GM06990 (cell line): Measurements from ENCODE around the gene IL17RA.

Experiments
- DNase-seq: peaks from one replicate; pipeline ENCODE4 v3.0.0-alpha.2; 2011; ENCODE audit not compliant: insufficient read length; ENCODE audit errors: extremely low read depth
- H3K27me3 ChIP-seq: replicated peaks from 2 replicates; pipeline ENCODE4 v1.6.0; 2011; ENCODE audit warnings: low read length; ENCODE audit not compliant: control insufficient read depth, insufficient read depth
- H3K36me3 ChIP-seq: 2 replicates; pipeline ENCODE4 v1.5.1; 2011; ENCODE audit warnings: low read length; ENCODE audit not compliant: control insufficient read depth, insufficient read depth
- H3K4me3 ChIP-seq: replicated peaks from 2 replicates; pipeline ENCODE4 v1.5.1; 2011; ENCODE audit warnings: low read depth, mild to moderate bottlenecking, control low read depth, low read length
- CTCF ChIP-seq: IDR thresholded peaks from 2 replicates; pipeline ENCODE4 v1.5.1; 2011; ENCODE audit warnings: low read length, control low read depth, mild to moderate bottlenecking, inconsistent platforms; ENCODE audit not compliant: insufficient read depth, poor library complexity, severe bottlenecking

IL17RA gene

DNA sequence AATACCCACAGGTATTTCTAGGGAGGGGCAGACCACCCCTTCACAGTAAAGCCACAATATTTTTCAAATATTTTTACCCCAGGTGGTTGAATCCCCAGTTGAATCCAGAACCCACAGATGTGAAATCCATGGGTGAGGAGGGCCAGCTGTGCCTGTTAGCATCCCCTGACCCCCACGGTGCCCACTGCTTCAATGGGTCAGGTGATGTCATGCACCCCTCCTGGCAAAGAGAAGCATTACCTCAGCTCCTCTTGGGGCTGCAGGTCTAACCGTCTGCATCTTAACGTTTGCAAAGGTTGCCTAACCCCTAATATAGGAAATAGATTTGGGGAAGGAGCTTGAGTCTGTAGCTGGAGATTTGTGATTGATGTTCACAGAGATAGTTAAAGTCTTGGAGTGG lies 24.7 kb upstream of the IL17RA start:
- H3K4me3 ChIP-seq = no peak overlapping the region
- H3K27me3 ChIP-seq = no peaks in the 10 kb centered on the region
- no peak for DNase-seq
- H3K36me3 ChIP-seq = peaks cover 12% of the 10 kb centered on the region
- TF ChIP-seq CTCF = no peak

- no peak for TF ChIP-seq CTCF
- Histone ChIP-seq H3K36me3 (peaks cover 2% of the 10 kb centered on the region), H3K27me3 (no peaks in the 10 kb centered on the region), H3K4me3 (no peak overlapping the region)
- DNase-seq = no peak
Measured at GRCh38 chr22:17063411-17064106, 21.2 kb upstream of the IL17RA start.

DNA sequence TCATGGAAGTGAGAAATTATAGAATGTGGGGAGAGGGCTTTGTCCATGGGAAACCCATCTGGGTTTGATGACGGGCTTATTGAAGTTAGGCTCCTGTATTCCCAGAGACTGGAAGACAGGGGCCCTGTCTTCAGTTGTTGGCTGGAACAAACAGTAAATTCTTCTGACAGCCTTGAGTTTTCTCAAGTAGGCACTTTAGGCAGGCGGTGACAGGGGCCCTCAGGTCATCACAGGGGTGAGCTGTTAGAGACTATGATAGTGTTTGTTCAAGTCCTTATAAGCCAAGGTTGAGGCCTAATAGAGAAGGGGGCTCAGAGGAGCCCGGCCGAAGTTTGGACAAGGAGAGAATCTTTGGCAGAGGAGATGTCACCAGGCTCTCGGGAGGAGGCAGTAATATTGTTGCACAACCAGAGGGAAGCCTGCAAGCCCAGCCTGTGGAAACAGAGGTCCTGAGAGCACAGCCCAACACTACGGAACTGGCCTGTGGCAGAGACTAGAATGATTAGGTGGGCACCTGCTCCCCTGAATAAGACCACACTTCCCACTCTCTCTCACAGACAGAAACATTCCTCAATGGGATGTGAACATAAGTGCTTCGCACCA lies 20.2 kb upstream of the IL17RA start:
- Histone ChIP-seq H3K4me3 (no peak overlapping the region), H3K27me3 (no peaks in the 10 kb centered on the region), H3K36me3 (peaks cover 2% of the 10 kb centered on the region)
- DNase-seq = no peak
- TF ChIP-seq CTCF = no peak

GRCh38 chr22:17065433-17065832 lies 19.4 kb upstream of the IL17RA start:
- Histone ChIP-seq H3K4me3 (no peak overlapping the region), H3K36me3 (no peaks in the 10 kb centered on the region; the same call in 1 of the 2 replicates), H3K27me3 (no peaks in the 10 kb centered on the region)
- no peak for TF ChIP-seq CTCF
- no peak for DNase-seq

GRCh38 chr22:17072877-17073276 lies 11.9 kb upstream of the IL17RA start:
- no peak for TF ChIP-seq CTCF
- no peak overlapping the region for H3K4me3 ChIP-seq
- H3K36me3 ChIP-seq = no peaks in the 10 kb centered on the region
- DNase-seq = no peak
- H3K27me3 ChIP-seq = no peaks in the 10 kb centered on the region
